ENCODE results near the gene HMCN1. TPM values are rescaled to one million over a fixed set of nuclear protein-coding genes. Genes with fewer than 3 reads are reported as not detected.

The HMCN1 gene
- total RNA-seq, 3 donors from 2014 or later = 2.0 to 8.6 (median 3.4) TPM

DNA sequence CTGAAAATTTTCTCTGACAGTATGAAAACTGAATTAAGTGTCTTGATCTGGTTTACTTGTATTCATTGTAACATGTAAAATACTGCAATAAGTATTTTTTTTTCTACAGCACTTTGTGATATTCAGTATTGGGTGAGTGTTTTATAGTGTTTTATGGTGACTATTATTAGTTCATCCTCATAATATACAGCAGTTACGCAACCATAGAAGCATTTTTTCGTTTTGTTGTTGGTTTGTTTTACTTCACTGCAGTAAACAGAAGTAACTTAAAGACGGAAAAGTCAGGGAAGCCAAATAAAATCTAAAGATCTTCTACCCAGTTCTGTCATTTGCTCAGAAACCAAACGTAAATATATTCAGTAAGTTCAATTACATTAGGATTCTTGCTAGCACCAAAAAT lies 390.8 kb downstream of the HMCN1 start:
- no peak overlapping the region for H3K4me3 ChIP-seq
- no peaks in the 10 kb centered on the region for H3K4me1 ChIP-seq (ENCODE audit: low read depth)
- intact Hi-C loops (cut with DNase I, micrococcal nuclease) = no loop called here
- TF ChIP-seq, protein P1, sequence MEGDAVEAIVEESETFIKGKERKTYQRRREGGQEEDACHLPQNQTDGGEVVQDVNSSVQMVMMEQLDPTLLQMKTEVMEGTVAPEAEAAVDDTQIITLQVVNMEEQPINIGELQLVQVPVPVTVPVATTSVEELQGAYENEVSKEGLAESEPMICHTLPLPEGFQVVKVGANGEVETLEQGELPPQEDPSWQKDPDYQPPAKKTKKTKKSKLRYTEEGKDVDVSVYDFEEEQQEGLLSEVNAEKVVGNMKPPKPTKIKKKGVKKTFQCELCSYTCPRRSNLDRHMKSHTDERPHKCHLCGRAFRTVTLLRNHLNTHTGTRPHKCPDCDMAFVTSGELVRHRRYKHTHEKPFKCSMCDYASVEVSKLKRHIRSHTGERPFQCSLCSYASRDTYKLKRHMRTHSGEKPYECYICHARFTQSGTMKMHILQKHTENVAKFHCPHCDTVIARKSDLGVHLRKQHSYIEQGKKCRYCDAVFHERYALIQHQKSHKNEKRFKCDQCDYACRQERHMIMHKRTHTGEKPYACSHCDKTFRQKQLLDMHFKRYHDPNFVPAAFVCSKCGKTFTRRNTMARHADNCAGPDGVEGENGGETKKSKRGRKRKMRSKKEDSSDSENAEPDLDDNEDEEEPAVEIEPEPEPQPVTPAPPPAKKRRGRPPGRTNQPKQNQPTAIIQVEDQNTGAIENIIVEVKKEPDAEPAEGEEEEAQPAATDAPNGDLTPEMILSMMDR (IDR thresholded peaks at IDR 0.05) = no peak
- no peaks in the 10 kb centered on the region for H3K36me3 ChIP-seq (ENCODE audit: low read depth)
- ATAC-seq = no peak
- H3K9me3 ChIP-seq = no peaks in the 10 kb centered on the region
- no peak for DNase-seq

DNA sequence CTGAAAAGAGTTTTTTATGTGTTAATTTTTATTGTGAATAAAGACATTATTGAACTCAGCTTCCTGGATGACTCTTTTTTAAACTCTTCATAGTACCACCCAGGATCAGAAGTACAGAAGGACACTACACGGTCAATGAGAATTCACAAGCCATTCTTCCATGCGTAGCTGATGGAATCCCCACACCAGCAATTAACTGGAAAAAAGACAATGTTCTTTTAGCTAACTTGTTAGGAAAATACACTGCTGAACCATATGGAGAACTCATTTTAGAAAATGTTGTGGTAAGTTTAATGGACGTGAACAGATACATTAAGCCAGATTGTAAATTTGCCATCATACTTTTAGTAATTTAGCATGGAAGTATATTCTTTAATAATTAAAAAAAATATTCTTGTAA lies 391.3 kb downstream of the HMCN1 start:
- no peak overlapping the region for H3K4me3 ChIP-seq
- H3K36me3 ChIP-seq (ENCODE audit: low read depth) = no peaks in the 10 kb centered on the region
- no peaks in the 10 kb centered on the region for H3K4me1 ChIP-seq (ENCODE audit: low read depth)
- intact Hi-C loops (cut with DNase I, micrococcal nuclease) = no loop called here
- TF ChIP-seq, protein P1 (IDR thresholded peaks at IDR 0.05) = no peak
- H3K9me3 ChIP-seq = no peaks in the 10 kb centered on the region
- no peak for ATAC-seq
- no peak for DNase-seq

DNA sequence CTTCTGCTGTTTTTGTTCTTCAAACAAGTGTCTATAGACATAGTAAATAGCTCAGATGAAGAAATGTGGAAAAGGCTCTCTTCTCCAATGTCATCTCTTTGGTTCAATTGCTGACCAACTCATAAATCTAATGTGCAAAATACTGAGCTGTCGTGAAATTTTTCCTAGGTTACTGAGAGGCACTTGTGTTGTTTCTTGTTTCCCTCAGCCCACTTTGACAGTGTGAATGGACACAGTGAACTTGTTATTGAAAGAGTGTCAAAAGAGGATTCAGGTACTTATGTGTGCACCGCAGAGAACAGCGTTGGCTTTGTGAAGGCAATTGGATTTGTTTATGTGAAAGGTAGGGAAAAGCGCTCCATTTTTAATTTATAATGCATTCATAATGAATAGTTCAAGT lies 395.6 kb downstream of the HMCN1 start:
- Histone ChIP-seq H3K4me3 (no peak overlapping the region), H3K9me3 (no peaks in the 10 kb centered on the region), H3K36me3 (ENCODE audit: low read depth) (no peaks in the 10 kb centered on the region), H3K4me1 (ENCODE audit: low read depth) (no peaks in the 10 kb centered on the region)
- ATAC-seq (no peak), DNase-seq (no peak)
- intact Hi-C loops (cut with DNase I, micrococcal nuclease) = no loop called here
- TF ChIP-seq, protein P1 (IDR thresholded peaks at IDR 0.05) = no peak

DNA sequence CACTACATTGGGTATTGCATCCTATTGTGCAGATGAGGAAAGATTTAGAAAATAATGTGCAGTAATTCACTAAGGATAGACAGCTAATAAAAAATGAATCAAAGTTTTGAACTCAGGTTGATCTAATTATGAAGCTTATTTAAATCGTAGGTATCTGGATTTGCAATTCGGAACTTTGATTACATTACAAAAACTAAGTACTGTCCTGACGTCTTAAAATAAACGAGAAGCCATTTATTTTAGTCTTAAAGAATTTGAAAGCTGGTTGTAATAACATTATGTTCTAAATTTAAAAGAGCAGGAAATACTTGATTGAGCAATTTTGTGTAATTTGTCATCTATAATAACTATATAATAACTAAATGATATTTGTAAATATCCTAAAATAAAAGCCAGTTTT lies 404.9 kb downstream of the HMCN1 start:
- no peaks in the 10 kb centered on the region for H3K4me1 ChIP-seq (ENCODE audit: low read depth)

DNA sequence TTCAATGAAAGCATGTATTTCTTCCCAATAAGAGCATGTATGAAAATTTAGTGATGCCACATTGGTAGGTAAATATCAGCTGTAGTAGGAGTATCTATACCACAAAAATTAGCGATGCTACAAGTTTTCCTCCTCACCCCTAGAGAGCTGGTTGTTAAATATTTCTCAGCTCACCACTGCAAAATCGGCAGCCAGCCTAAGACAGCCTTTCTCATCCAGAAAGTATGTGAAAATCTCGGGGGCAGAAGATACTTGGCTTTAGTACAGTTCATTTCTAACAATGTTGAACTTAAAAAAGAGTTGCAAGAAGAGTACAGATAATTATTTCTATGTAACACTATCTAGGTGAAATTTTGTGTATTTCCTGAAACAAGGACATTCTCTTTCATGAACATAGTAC lies 405.5 kb downstream of the HMCN1 start:
- TF ChIP-seq, protein P1 (IDR thresholded peaks at IDR 0.05) = no peak
- DNase-seq = no peak
- H3K9me3 ChIP-seq = no peaks in the 10 kb centered on the region
- no peak overlapping the region for H3K4me3 ChIP-seq
- no peaks in the 10 kb centered on the region for H3K4me1 ChIP-seq (ENCODE audit: low read depth)
- intact Hi-C loops (cut with DNase I, micrococcal nuclease) = no loop called here
- no peaks in the 10 kb centered on the region for H3K36me3 ChIP-seq (ENCODE audit: low read depth)
- ATAC-seq = no peak

More for the DNA sequence above, 404.9 kb downstream of the HMCN1 start:
- intact Hi-C loops (cut with DNase I, micrococcal nuclease) = no loop called here
- Histone ChIP-seq H3K9me3 (no peaks in the 10 kb centered on the region), H3K4me3 (no peak overlapping the region), H3K36me3 (ENCODE audit: low read depth) (no peaks in the 10 kb centered on the region)
- TF ChIP-seq, protein P1 (IDR thresholded peaks at IDR 0.05) = no peak
- DNase-seq = no peak
- ATAC-seq = no peak

DNA sequence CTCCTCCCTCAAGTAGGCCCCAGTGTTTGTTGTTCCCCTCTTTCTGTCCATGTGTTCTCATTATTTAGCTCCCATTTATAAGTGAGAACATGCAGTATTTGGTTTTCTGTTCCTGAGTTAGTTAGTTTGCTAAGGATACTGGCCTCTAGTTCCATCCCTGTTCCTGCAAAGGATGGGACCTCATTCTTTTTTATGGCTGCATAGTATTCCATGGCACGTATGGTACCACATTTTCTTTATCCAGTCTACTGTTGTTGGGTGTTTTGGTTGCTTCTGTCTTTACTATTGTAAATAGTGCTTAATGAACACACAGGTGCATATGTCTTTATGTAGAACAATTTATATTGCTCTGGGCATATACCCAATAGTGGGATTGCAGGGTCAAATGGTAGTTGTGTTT lies 408.0 kb downstream of the HMCN1 start:
- DNase-seq (no peak), ATAC-seq (no peak)
- intact Hi-C loops (cut with DNase I, micrococcal nuclease) = no loop called here
- no peaks in the 10 kb centered on the region for H3K36me3 ChIP-seq (ENCODE audit: low read depth)
- no peaks in the 10 kb centered on the region for H3K9me3 ChIP-seq
- H3K4me3 ChIP-seq = no peak overlapping the region
- H3K4me1 ChIP-seq (ENCODE audit: low read depth) = no peaks in the 10 kb centered on the region
- TF ChIP-seq, protein P1 (IDR thresholded peaks at IDR 0.05) = no peak

Measured in mucosa of descending colon (tissue), 3 donors.